ENCODE data around the gene CAPS.
A peak's percentile ranks its signal among the peaks of the same experiment; 100 is the strongest.

CAPS gene

GRCh38 chr19:5899728-5900526, 14.1 kb upstream of the CAPS start:
- TF ChIP-seq SUZ12 (IDR thresholded peaks at IDR 0.05; ENCODE audit: extremely low read depth, insufficient read depth, insufficient read length) (no peak), YY1 (IDR thresholded peaks at IDR 0.05; ENCODE audit: insufficient read depth, insufficient read length) (no peak), ZNF274 (IDR thresholded peaks at IDR 0.05; ENCODE audit: low read depth, low read length) (no peak)
- Histone ChIP-seq H3K9me3 (ENCODE audit: insufficient read depth, low read length) (no peaks in the 10 kb centered on the region), H3K27me3 (ENCODE audit: insufficient read depth, insufficient read length) (no peaks in the 10 kb centered on the region), H3K4me3 (ENCODE audit: insufficient read length, low read depth) (no peak overlapping the region), H3K4me1 (ENCODE audit: insufficient read depth, insufficient read length) (no peaks in the 10 kb centered on the region), H3K9ac (ENCODE audit: insufficient read length, low read depth) (no peak overlapping the region), H3K36me3 (ENCODE audit: insufficient read depth, insufficient read length, low read length) (peaks cover 59% of the 10 kb centered on the region)
- DNase-seq (ENCODE audit: low read depth, low spot score), result no peak

- no peak overlapping the region for H3K9ac ChIP-seq (ENCODE audit: insufficient read length, low read depth)
Observed at GRCh38 chr19:5900976-5901375, 13.1 kb upstream of the CAPS start.

GRCh38 chr19:5903056-5903623, 10.9 kb upstream of the CAPS start:
- Histone ChIP-seq H3K9me3 (ENCODE audit: insufficient read depth, low read length) (no peaks in the 10 kb centered on the region), H3K4me1 (ENCODE audit: insufficient read depth, insufficient read length) (no peaks in the 10 kb centered on the region), H3K36me3 (ENCODE audit: insufficient read depth, insufficient read length, low read length) (peaks cover 34% of the 10 kb centered on the region), H3K27me3 (ENCODE audit: insufficient read depth, insufficient read length) (no peaks in the 10 kb centered on the region), H3K9ac (ENCODE audit: insufficient read length, low read depth) (peak overlapping the region; percentile 99), H3K4me3 (ENCODE audit: insufficient read length, low read depth) (peak overlapping the region; percentile 95)
- no peak for DNase-seq (ENCODE audit: low read depth, low spot score)
- TF ChIP-seq YY1 (IDR thresholded peaks at IDR 0.05; ENCODE audit: insufficient read depth, insufficient read length), result no peak
- TF ChIP-seq SUZ12 (IDR thresholded peaks at IDR 0.05; ENCODE audit: extremely low read depth, insufficient read depth, insufficient read length), result no peak
- TF ChIP-seq ZNF274 (IDR thresholded peaks at IDR 0.05; ENCODE audit: low read depth, low read length), result no peak

More at GRCh38 chr19:5900976-5901375, 13.1 kb upstream of the CAPS start:
- H3K27me3 ChIP-seq (ENCODE audit: insufficient read depth, insufficient read length), result no peaks in the 10 kb centered on the region
- no peak for TF ChIP-seq ZNF274 (IDR thresholded peaks at IDR 0.05; ENCODE audit: low read depth, low read length)
- no peak for TF ChIP-seq YY1 (IDR thresholded peaks at IDR 0.05; ENCODE audit: insufficient read depth, insufficient read length)
- TF ChIP-seq SUZ12 (IDR thresholded peaks at IDR 0.05; ENCODE audit: extremely low read depth, insufficient read depth, insufficient read length), result no peak
- H3K4me3 ChIP-seq (ENCODE audit: insufficient read length, low read depth), result no peak overlapping the region
- peaks cover 49% of the 10 kb centered on the region for H3K36me3 ChIP-seq (ENCODE audit: insufficient read depth, insufficient read length, low read length)
- H3K9me3 ChIP-seq (ENCODE audit: insufficient read depth, low read length), result no peaks in the 10 kb centered on the region
- DNase-seq (ENCODE audit: low read depth, low spot score), result no peak
- H3K4me1 ChIP-seq (ENCODE audit: insufficient read depth, insufficient read length), result no peaks in the 10 kb centered on the region

DNA sequence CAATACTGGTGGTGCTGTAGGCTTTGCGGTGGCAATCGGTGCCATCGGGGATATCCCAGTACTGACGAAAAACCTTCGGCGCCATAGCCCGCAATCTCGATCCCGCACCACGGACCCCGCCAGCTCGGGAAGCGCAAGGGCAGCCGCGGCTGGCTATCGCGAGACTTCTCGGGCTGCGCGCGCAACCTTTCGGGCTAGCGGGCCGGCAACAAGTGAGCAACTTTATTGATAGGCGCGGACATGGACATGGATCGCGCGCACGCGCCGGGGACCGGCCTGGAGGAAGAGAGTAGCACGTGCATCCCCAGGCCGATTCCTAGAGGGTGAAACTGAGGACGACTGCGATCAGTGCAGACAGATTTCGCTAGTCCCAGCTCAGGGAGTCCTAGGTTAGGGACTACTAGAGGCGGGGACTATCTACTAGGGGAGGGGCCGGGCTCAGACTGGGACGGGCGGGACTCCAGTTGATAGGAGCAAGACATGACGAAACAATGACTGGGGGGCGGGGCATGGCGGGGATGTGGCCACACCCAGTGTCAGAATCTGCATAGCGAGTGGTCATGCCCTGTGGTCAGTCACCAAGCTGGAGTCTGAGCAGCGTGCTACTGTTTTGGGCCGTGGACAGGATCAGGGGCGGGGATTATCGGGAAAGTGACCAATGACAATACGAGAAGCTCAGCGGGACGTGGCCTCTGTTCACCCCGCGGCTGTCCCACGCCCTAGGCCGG, 10.3 kb upstream of the CAPS start, which contains the start of gene NDUFA11:
Gene NDUFA11, minus strand, starts transcription at position 167 of the 728 bp plus-strand sequence. Its CDS starts 82 bp downstream, at position 85.
- DNase-seq (ENCODE audit: low read depth, low spot score), result peak; percentile 92
- H3K9ac ChIP-seq (ENCODE audit: insufficient read length, low read depth), result peak within 1 kb of the TSS; percentile 99
- peaks cover 33% of the 10 kb centered on the region for H3K36me3 ChIP-seq (ENCODE audit: insufficient read depth, insufficient read length, low read length)
- H3K27me3 ChIP-seq (ENCODE audit: insufficient read depth, insufficient read length), result no peaks in the 10 kb centered on the region
- no peak for TF ChIP-seq ZNF274 (IDR thresholded peaks at IDR 0.05; ENCODE audit: low read depth, low read length)
- no peak for TF ChIP-seq SUZ12 (IDR thresholded peaks at IDR 0.05; ENCODE audit: extremely low read depth, insufficient read depth, insufficient read length)
- peak; percentile 27 for TF ChIP-seq YY1 (IDR thresholded peaks at IDR 0.05; ENCODE audit: insufficient read depth, insufficient read length)
- peak within 1 kb of the TSS; percentile 95 for H3K4me3 ChIP-seq (ENCODE audit: insufficient read length, low read depth)
- H3K9me3 ChIP-seq (ENCODE audit: insufficient read depth, low read length), result no peaks in the 10 kb centered on the region
- H3K4me1 ChIP-seq (ENCODE audit: insufficient read depth, insufficient read length), result peaks cover under 1% of the 10 kb centered on the region

- Histone ChIP-seq H3K27me3 (ENCODE audit: insufficient read depth, insufficient read length) (no peaks in the 10 kb centered on the region), H3K9me3 (ENCODE audit: insufficient read depth, low read length) (no peaks in the 10 kb centered on the region), H3K36me3 (ENCODE audit: insufficient read depth, insufficient read length, low read length) (peaks cover 35% of the 10 kb centered on the region), H3K4me1 (ENCODE audit: insufficient read depth, insufficient read length) (peaks cover 1% of the 10 kb centered on the region), H3K4me3 (ENCODE audit: insufficient read length, low read depth) (peak within 1 kb of the TSS; percentile 95), H3K9ac (ENCODE audit: insufficient read length, low read depth) (peak within 1 kb of the TSS; percentile 99)
- TF ChIP-seq SUZ12 (IDR thresholded peaks at IDR 0.05; ENCODE audit: extremely low read depth, insufficient read depth, insufficient read length), result no peak
- DNase-seq (ENCODE audit: low read depth, low spot score), result peak; percentile 100
Observed at GRCh38 chr19:5904352-5905113, 9.5 kb upstream of the CAPS start, which contains the start of gene VMAC. VMAC (plus strand) TSS chr19:5904872; CDS start chr19:5904891, 19 bp downstream.

DNA sequence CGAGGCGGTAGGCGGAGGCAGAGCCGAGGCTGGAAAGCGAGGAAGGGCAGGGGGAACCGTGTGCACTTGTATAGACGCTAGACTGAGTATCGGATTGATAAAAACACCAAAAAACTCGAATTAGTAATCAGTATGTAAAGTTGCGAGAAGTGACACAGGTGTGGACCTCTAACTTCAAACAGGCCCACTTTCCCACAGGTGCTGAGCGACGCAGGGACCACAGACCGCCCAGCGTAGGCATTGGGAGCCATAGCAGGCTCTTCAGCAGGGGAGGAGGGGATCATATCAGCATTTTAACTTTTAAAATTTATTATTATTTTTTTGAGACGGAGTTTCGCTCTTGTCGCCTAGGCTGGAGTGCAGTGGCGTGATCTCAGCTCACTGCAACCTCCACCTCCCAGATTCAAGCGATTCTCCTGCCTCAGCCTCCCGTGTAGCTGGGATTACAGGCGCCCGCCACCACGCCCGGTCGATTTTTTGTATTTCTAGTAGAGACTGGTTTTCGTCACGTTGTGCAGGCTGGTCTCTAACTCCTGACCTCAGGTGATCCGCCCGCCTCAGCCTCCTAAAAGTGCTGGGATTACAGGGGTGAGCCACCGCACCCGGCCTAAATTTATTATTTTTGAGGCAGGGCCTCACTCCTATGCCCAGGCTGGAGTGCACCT, 8.8 kb upstream of the CAPS start:
- TF ChIP-seq SUZ12 (IDR thresholded peaks at IDR 0.05; ENCODE audit: extremely low read depth, insufficient read depth, insufficient read length) (no peak), ZNF274 (IDR thresholded peaks at IDR 0.05; ENCODE audit: low read depth, low read length) (no peak), YY1 (IDR thresholded peaks at IDR 0.05; ENCODE audit: insufficient read depth, insufficient read length) (no peak)
- peak overlapping the region; percentile 82 for H3K9ac ChIP-seq (ENCODE audit: insufficient read length, low read depth)
- no peaks in the 10 kb centered on the region for H3K27me3 ChIP-seq (ENCODE audit: insufficient read depth, insufficient read length)
- H3K4me3 ChIP-seq (ENCODE audit: insufficient read length, low read depth), result peak overlapping the region; percentile 74
- H3K9me3 ChIP-seq (ENCODE audit: insufficient read depth, low read length), result no peaks in the 10 kb centered on the region
- peaks cover 1% of the 10 kb centered on the region for H3K4me1 ChIP-seq (ENCODE audit: insufficient read depth, insufficient read length)
- DNase-seq (ENCODE audit: low read depth, low spot score), result no peak
- peaks cover 35% of the 10 kb centered on the region for H3K36me3 ChIP-seq (ENCODE audit: insufficient read depth, insufficient read length, low read length)

Measured in NT2/D1 (cell line).